Ascending aorta (tissue), 2 donors: Measurements from ENCODE around the gene MT1B. TPM values are rescaled to one million over a fixed set of nuclear protein-coding genes. Genes with fewer than 3 reads are reported as not detected.

Experiments
- DNase-seq, 2 donors: peaks; one replicate each; pipeline ENCODE4 v3.0.0-alpha.2; 2019; ENCODE audit warnings: low spot score in 2 of 2
- H3K27ac ChIP-seq, 2 donors: fragments of 200-600 bp; sonication (generic); one replicate each; pipeline ENCODE4 v1.5.1; 2016 to 2017; ENCODE audit warnings: mild to moderate bottlenecking in 1 of 2
- H3K27me3 ChIP-seq: fragments of 200-600 bp; sonication (generic); one replicate; pipeline ENCODE4 v1.5.1; 2017
- H3K36me3 ChIP-seq, 2 donors: fragments of 200-600 bp; sonication (generic); one replicate each; pipeline ENCODE4 v1.5.1; 2016
- H3K4me1 ChIP-seq, 2 donors: fragments of 200-600 bp; sonication (generic); one replicate each; pipeline ENCODE4 v1.5.1; 2016 to 2017; ENCODE audit warnings: mild to moderate bottlenecking in 1 of 2
- H3K4me3 ChIP-seq, 2 donors: fragments of 200-600 bp; sonication (generic); one replicate each; pipeline ENCODE4 v1.5.1; 2016 to 2017; ENCODE audit warnings: mild to moderate bottlenecking in 1 of 2
- H3K9me3 ChIP-seq, 2 donors: fragments of 200-600 bp; sonication (generic); one replicate each; pipeline ENCODE4 v1.5.1; 2016
- CTCF ChIP-seq, 3 experiments: fragments of 200-600 bp in 2 of 3; fragments of 450-650 bp in 1 of 3; sonication (generic) in 2 of 3; IDR thresholded peaks; one replicate each; pipeline ENCODE4 v1.5.1; 2016 to 2019; ENCODE audit warnings: antibody characterized with exemption in 3 of 3, mild to moderate bottlenecking in 1 of 3, moderate library complexity in 1 of 3
- intact Hi-C: fragments of 100-400 bp; cut with DNase I; formaldehyde crosslinking; loops from one replicate; pipeline ENCODE4 v1.15.1; 2023
- total RNA-seq: library from RNA; depleted of rRNA; stranded (reverse); fragments of >200 nt; gene quantifications from one replicate; pipeline ENCODE4 v1.1.0, GENCODE V29; 2016

MT1B gene
- total RNA-seq, 1 donor from 2014 or later: not detected

- no peaks in the 10 kb centered on the region for H3K27me3 ChIP-seq
- no peaks in the 10 kb centered on the region for H3K36me3 ChIP-seq
- no peak for TF ChIP-seq CTCF (IDR thresholded peaks at IDR 0.05)
- H3K9me3 ChIP-seq: no peaks in the 10 kb centered on the region
- H3K27ac ChIP-seq: peak overlapping the region; percentile 87 to 92
- peak in 1 of 2 donors; percentile 86 for DNase-seq
- intact Hi-C loops: loop anchor here (2.0 to 5.0 kb wide), 3 partner anchors 73 to 323 kb away; partner anchors contain the start of genes HERPUD1, MT1X, NUDT21 and OGFOD1
- H3K4me3 ChIP-seq: peak overlapping the region; percentile 51 to 70
- H3K4me1 ChIP-seq: peaks cover 11 to 35% of the 10 kb centered on the region in 2 donors
Measured at GRCh38 chr16:56609463-56609921, 42.2 kb upstream of the MT1B start.

GRCh38 chr16:56610017-56610608 lies 41.6 kb upstream of the MT1B start:
- Histone ChIP-seq H3K4me3 (peak overlapping the region; percentile 51 to 70), H3K27me3 (no peaks in the 10 kb centered on the region), H3K9me3 (no peaks in the 10 kb centered on the region), H3K4me1 (peaks cover 11 to 35% of the 10 kb centered on the region in 2 donors), H3K36me3 (no peaks in the 10 kb centered on the region), H3K27ac (peak overlapping the region; percentile 87 to 92)
- TF ChIP-seq CTCF (IDR thresholded peaks at IDR 0.05): no peak
- intact Hi-C loops: no loop called here
- DNase-seq: peak in 1 of 2 donors; percentile 89

GRCh38 chr16:56610609-56611111 lies 41.0 kb upstream of the MT1B start:
- Histone ChIP-seq H3K36me3 (no peaks in the 10 kb centered on the region), H3K27me3 (no peaks in the 10 kb centered on the region), H3K27ac (peak overlapping the region; percentile 87 to 92), H3K4me3 (peak overlapping the region; percentile 51 to 70), H3K9me3 (no peaks in the 10 kb centered on the region), H3K4me1 (peaks cover 11 to 35% of the 10 kb centered on the region in 2 donors)
- TF ChIP-seq CTCF (IDR thresholded peaks at IDR 0.05): no peak
- intact Hi-C loops: no loop called here
- no peak for DNase-seq

GRCh38 chr16:56611281-56611833 lies 40.3 kb upstream of the MT1B start:
- intact Hi-C loops: no loop called here
- H3K27ac ChIP-seq: peak overlapping the region; percentile 87 to 92
- DNase-seq: peak in 1 of 2 donors; percentile 95
- H3K27me3 ChIP-seq: no peaks in the 10 kb centered on the region
- no peaks in the 10 kb centered on the region for H3K9me3 ChIP-seq
- no peak overlapping the region for H3K4me3 ChIP-seq
- peaks cover 11 to 35% of the 10 kb centered on the region in 2 donors for H3K4me1 ChIP-seq
- no peaks in the 10 kb centered on the region for H3K36me3 ChIP-seq
- no peak for TF ChIP-seq CTCF (IDR thresholded peaks at IDR 0.05)

- Histone ChIP-seq H3K36me3 (no peaks in the 10 kb centered on the region), H3K4me1 (peaks cover 7 to 25% of the 10 kb centered on the region in 2 donors), H3K4me3 (no peak overlapping the region), H3K27ac (no peak overlapping the region), H3K27me3 (no peaks in the 10 kb centered on the region), H3K9me3 (no peaks in the 10 kb centered on the region)
- DNase-seq: no peak
- no peak for TF ChIP-seq CTCF (IDR thresholded peaks at IDR 0.05)
- intact Hi-C loops: no loop called here
Measured at GRCh38 chr16:56613706-56614105, 38.0 kb upstream of the MT1B start.
